Uterus (tissue), 2 donors: ENCODE data around the gene ACOT7.

Experiments used
- POLR2A ChIP-seq, 2 donors: fragments of 450-650 bp; IDR thresholded peaks; one replicate each; pipeline ENCODE4 v1.6.1; 2016; ENCODE audit warnings: antibody characterized with exemption in 2 of 2, mild to moderate bottlenecking in 1 of 2, moderate library complexity in 1 of 2
- TF ChIP-seq, protein P1 (sequence below), 4 experiments: fragments of 200-600 bp in 2 of 4; fragments of 450-650 bp in 2 of 4; sonication (generic) in 2 of 4; IDR thresholded peaks; one replicate each; pipeline ENCODE4 v1.5.1; 2016 to 2019; ENCODE audit warnings: antibody characterized with exemption in 4 of 4, mild to moderate bottlenecking in 2 of 4, moderate library complexity in 1 of 4

DNA sequence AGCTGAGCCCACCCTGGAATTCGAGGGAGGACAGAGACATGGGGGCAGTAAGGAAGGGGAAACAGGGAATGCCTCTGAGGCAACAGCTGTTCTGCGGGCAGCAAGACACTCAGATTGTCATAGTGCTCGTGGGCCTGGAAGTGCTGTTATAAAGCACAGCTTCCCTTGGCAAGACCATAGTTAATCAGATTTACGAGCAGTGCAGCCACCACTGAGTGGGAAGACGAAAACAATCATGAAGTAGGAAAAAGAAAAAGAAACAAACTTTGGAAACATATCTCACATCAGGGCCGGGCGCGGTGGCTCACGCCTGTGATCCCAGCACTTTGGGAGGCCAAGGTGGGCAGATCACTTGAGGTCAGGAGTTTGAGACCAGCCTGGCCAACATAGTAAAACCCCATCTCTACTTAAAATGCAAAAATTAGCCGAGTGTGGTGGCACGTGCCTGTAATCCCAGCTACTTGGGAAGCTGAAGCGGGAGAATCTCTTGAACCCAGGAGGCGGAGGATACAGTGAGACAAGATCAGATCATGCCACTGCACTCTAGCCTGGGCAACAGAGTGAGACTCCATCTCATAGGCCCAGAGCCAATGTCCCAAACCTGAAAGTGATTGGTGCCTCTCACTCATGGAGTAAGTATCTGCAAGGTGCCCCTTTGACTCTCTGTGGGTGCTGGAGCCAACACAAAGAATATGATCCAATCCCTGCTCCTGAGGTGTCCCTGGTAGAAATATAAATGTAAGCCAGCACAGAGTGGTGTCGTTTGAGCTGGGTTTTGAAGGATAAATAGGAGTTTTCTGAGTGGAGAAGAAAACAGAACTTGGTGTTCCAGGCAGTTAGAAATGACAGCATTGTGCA, 77.1 kb downstream of the ACOT7 start:
- TF ChIP-seq, protein P1, sequence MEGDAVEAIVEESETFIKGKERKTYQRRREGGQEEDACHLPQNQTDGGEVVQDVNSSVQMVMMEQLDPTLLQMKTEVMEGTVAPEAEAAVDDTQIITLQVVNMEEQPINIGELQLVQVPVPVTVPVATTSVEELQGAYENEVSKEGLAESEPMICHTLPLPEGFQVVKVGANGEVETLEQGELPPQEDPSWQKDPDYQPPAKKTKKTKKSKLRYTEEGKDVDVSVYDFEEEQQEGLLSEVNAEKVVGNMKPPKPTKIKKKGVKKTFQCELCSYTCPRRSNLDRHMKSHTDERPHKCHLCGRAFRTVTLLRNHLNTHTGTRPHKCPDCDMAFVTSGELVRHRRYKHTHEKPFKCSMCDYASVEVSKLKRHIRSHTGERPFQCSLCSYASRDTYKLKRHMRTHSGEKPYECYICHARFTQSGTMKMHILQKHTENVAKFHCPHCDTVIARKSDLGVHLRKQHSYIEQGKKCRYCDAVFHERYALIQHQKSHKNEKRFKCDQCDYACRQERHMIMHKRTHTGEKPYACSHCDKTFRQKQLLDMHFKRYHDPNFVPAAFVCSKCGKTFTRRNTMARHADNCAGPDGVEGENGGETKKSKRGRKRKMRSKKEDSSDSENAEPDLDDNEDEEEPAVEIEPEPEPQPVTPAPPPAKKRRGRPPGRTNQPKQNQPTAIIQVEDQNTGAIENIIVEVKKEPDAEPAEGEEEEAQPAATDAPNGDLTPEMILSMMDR (IDR thresholded peaks at IDR 0.05) = no peak
- no peak for TF ChIP-seq POLR2A (IDR thresholded peaks at IDR 0.05)
